GM12892 (cell line): Measurements from ENCODE around the gene HS1BP3.

Experiments used
- POLR2A ChIP-seq: IDR thresholded peaks from 2 replicates; pipeline ENCODE4 v1.6.1; 2011; ENCODE audit warnings: low read depth, low read length, control low read depth
- POLR2AphosphoS5 ChIP-seq: IDR thresholded peaks from 2 replicates; pipeline ENCODE4 v1.6.1; 2011; ENCODE audit warnings: low read depth, low read length, control low read depth
- TAF1 ChIP-seq: IDR thresholded peaks from 2 replicates; pipeline ENCODE4 v1.6.1; 2011; ENCODE audit warnings: low read depth, mild to moderate bottlenecking, control low read depth, low read length, borderline replicate concordance

- peak; percentile 28; the same call in 1 of the 2 replicates for TF ChIP-seq POLR2A
- no peak for TF ChIP-seq POLR2AphosphoS5
- no peak for TF ChIP-seq TAF1
These were observed 25.7 kb upstream of the HS1BP3 start for GRCh38 chr2:20676353-20677215.
